ENCODE measurements around the gene PCGF3.

Gene PCGF3

GRCh38 chr4:761086-761485 lies 55.5 kb downstream of the PCGF3 start:
- Histone ChIP-seq H3K4me3 (ENCODE audit: low read depth, low read length) (no peak overlapping the region), H3K9me3 (ENCODE audit: control insufficient read depth, insufficient read depth, low read depth, low read length) (no peaks in the 10 kb centered on the region), H3K27ac (ENCODE audit: extremely low read depth, low read depth, low read length) (no peak overlapping the region), H3K4me1 (ENCODE audit: control insufficient read depth, insufficient read depth, low read length) (no peaks in the 10 kb centered on the region), H3K36me3 (ENCODE audit: control insufficient read depth in 2 of 2, insufficient read depth in 1 of 2, low read length in 2 of 2) (peaks cover 0 to 70% of the 10 kb centered on the region in 2 experiments; a peak in 2 of 3 replicates)
- CTCF ChIA-PET: no interaction called here
- POLR2A ChIA-PET: no interaction called here
- TF ChIP-seq, protein P1, sequence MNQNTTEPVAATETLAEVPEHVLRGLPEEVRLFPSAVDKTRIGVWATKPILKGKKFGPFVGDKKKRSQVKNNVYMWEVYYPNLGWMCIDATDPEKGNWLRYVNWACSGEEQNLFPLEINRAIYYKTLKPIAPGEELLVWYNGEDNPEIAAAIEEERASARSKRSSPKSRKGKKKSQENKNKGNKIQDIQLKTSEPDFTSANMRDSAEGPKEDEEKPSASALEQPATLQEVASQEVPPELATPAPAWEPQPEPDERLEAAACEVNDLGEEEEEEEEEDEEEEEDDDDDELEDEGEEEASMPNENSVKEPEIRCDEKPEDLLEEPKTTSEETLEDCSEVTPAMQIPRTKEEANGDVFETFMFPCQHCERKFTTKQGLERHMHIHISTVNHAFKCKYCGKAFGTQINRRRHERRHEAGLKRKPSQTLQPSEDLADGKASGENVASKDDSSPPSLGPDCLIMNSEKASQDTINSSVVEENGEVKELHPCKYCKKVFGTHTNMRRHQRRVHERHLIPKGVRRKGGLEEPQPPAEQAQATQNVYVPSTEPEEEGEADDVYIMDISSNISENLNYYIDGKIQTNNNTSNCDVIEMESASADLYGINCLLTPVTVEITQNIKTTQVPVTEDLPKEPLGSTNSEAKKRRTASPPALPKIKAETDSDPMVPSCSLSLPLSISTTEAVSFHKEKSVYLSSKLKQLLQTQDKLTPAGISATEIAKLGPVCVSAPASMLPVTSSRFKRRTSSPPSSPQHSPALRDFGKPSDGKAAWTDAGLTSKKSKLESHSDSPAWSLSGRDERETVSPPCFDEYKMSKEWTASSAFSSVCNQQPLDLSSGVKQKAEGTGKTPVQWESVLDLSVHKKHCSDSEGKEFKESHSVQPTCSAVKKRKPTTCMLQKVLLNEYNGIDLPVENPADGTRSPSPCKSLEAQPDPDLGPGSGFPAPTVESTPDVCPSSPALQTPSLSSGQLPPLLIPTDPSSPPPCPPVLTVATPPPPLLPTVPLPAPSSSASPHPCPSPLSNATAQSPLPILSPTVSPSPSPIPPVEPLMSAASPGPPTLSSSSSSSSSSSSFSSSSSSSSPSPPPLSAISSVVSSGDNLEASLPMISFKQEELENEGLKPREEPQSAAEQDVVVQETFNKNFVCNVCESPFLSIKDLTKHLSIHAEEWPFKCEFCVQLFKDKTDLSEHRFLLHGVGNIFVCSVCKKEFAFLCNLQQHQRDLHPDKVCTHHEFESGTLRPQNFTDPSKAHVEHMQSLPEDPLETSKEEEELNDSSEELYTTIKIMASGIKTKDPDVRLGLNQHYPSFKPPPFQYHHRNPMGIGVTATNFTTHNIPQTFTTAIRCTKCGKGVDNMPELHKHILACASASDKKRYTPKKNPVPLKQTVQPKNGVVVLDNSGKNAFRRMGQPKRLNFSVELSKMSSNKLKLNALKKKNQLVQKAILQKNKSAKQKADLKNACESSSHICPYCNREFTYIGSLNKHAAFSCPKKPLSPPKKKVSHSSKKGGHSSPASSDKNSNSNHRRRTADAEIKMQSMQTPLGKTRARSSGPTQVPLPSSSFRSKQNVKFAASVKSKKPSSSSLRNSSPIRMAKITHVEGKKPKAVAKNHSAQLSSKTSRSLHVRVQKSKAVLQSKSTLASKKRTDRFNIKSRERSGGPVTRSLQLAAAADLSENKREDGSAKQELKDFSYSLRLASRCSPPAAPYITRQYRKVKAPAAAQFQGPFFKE (tag by site-specific recombination; IDR thresholded peaks at IDR 0.05; ENCODE audit: borderline replicate concordance): no peak
- TF ChIP-seq, protein P2, sequence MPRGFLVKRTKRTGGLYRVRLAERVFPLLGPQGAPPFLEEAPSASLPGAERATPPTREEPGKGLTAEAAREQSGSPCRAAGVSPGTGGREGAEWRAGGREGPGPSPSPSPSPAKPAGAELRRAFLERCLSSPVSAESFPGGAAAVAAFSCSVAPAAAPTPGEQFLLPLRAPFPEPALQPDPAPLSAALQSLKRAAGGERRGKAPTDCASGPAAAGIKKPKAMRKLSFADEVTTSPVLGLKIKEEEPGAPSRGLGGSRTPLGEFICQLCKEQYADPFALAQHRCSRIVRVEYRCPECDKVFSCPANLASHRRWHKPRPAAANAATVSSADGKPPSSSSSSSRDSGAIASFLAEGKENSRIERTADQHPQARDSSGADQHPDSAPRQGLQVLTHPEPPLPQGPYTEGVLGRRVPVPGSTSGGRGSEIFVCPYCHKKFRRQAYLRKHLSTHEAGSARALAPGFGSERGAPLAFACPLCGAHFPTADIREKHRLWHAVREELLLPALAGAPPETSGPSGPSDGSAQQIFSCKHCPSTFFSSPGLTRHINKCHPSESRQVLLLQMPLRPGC (tag by site-specific recombination; IDR thresholded peaks at IDR 0.05): no peak
- TF ChIP-seq TCF7L2 (IDR thresholded peaks at IDR 0.05; ENCODE audit: borderline replicate concordance, low read depth, low read length) (no peak), ZNF132 (tag by site-specific recombination; IDR thresholded peaks at IDR 0.05; ENCODE audit: borderline replicate concordance) (no peak), PRDM6 (tag by site-specific recombination; IDR thresholded peaks at IDR 0.05) (no peak), ZNF175 (tag by site-specific recombination; IDR thresholded peaks at IDR 0.05) (no peak), ZNF792 (tag by site-specific recombination; IDR thresholded peaks at IDR 0.05) (no peak), AEBP2 (tag by site-specific recombination; IDR thresholded peaks at IDR 0.05; ENCODE audit: borderline replicate concordance) (no peak), ZNF169 (tag by site-specific recombination; IDR thresholded peaks at IDR 0.05) (no peak)

- H3K4me1 ChIP-seq (ENCODE audit: control insufficient read depth, insufficient read depth, low read length): no peaks in the 10 kb centered on the region
- H3K4me3 ChIP-seq (ENCODE audit: low read depth, low read length): no peak overlapping the region
- ChIA-PET POLR2A (no interaction called here), CTCF (no interaction called here)
- no peak overlapping the region for H3K27ac ChIP-seq (ENCODE audit: extremely low read depth, low read depth, low read length)
- peaks cover 0 to 70% of the 10 kb centered on the region in 2 experiments; a peak in 2 of 3 replicates for H3K36me3 ChIP-seq (ENCODE audit: control insufficient read depth in 2 of 2, insufficient read depth in 1 of 2, low read length in 2 of 2)
- H3K9me3 ChIP-seq (ENCODE audit: control insufficient read depth, insufficient read depth, low read depth, low read length): no peaks in the 10 kb centered on the region
- TF ChIP-seq ZNF138 (tag by site-specific recombination; IDR thresholded peaks at IDR 0.05; ENCODE audit: borderline replicate concordance): no peak
- no peak for TF ChIP-seq KLF7 (tag by site-specific recombination; IDR thresholded peaks at IDR 0.05; ENCODE audit: borderline replicate concordance)
- no peak for TF ChIP-seq WT1 (tag by site-specific recombination; IDR thresholded peaks at IDR 0.05)
- TF ChIP-seq, protein P3, sequence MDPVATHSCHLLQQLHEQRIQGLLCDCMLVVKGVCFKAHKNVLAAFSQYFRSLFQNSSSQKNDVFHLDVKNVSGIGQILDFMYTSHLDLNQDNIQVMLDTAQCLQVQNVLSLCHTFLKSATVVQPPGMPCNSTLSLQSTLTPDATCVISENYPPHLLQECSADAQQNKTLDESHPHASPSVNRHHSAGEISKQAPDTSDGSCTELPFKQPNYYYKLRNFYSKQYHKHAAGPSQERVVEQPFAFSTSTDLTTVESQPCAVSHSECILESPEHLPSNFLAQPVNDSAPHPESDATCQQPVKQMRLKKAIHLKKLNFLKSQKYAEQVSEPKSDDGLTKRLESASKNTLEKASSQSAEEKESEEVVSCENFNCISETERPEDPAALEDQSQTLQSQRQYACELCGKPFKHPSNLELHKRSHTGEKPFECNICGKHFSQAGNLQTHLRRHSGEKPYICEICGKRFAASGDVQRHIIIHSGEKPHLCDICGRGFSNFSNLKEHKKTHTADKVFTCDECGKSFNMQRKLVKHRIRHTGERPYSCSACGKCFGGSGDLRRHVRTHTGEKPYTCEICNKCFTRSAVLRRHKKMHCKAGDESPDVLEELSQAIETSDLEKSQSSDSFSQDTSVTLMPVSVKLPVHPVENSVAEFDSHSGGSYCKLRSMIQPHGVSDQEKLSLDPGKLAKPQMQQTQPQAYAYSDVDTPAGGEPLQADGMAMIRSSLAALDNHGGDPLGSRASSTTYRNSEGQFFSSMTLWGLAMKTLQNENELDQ (tag by site-specific recombination; IDR thresholded peaks at IDR 0.05; ENCODE audit: low read depth): no peak
- no peak for TF ChIP-seq RBAK (tag by site-specific recombination; IDR thresholded peaks at IDR 0.05)
- no peak for TF ChIP-seq ZNF398 (tag by site-specific recombination; IDR thresholded peaks at IDR 0.05)
- TF ChIP-seq, protein P4, sequence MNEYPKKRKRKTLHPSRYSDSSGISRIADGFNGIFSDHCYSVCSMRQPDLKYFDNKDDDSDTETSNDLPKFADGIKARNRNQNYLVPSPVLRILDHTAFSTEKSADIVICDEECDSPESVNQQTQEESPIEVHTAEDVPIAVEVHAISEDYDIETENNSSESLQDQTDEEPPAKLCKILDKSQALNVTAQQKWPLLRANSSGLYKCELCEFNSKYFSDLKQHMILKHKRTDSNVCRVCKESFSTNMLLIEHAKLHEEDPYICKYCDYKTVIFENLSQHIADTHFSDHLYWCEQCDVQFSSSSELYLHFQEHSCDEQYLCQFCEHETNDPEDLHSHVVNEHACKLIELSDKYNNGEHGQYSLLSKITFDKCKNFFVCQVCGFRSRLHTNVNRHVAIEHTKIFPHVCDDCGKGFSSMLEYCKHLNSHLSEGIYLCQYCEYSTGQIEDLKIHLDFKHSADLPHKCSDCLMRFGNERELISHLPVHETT (tag by site-specific recombination; IDR thresholded peaks at IDR 0.05): no peak
- TF ChIP-seq ZBTB20 (tag by site-specific recombination; IDR thresholded peaks at IDR 0.05): no peak
- TF ChIP-seq HOXA7 (CRISPR knock-in tag; IDR thresholded peaks at IDR 0.05; ENCODE audit: borderline replicate concordance): no peak
Measured at GRCh38 chr4:761739-762138, 56.1 kb downstream of the PCGF3 start.
